ENCODE measurements around the gene TBC1D17.

- 0 out of 2 replicates have a peak, but pooled peaks have one; percentile 4 for TF ChIP-seq CTCF (IDR thresholded peaks at IDR 0.05; ENCODE audit: low read length)
- no peak for TF ChIP-seq EZH2 (IDR thresholded peaks at IDR 0.05; ENCODE audit: borderline replicate concordance, low read length)
Observed at GRCh38 chr19:49929611-49930482, 52.3 kb downstream of the TBC1D17 start.
